Mucosa of stomach (tissue), 1 donor: ENCODE measurements around the gene CLTB.
"Not testable (repeated sequence)": the region's sequence is repeated elsewhere in the genome, so short reads cannot be mapped to it uniquely, and the experiment has no call there.

ENCODE experiments used
- H3K27me3 ChIP-seq: one replicate; pipeline ENCODE4 v1.7.0; 2013; ENCODE audit warnings: mild to moderate bottlenecking, low read length; ENCODE audit not compliant: control insufficient read depth, insufficient read depth
- H3K36me3 ChIP-seq: one replicate; pipeline ENCODE4 v1.7.0; 2013; ENCODE audit warnings: low read length; ENCODE audit not compliant: control insufficient read depth, insufficient read depth
- H3K4me1 ChIP-seq: one replicate; pipeline ENCODE4 v1.7.0; 2013; ENCODE audit warnings: mild to moderate bottlenecking, low read length; ENCODE audit not compliant: control insufficient read depth, insufficient read depth
- H3K4me3 ChIP-seq: one replicate; pipeline ENCODE4 v1.7.0; 2013; ENCODE audit warnings: low read length
- H3K9ac ChIP-seq: one replicate; pipeline ENCODE4 v1.7.0; 2013; ENCODE audit warnings: mild to moderate bottlenecking, low read length, moderate library complexity
- H3K9me3 ChIP-seq: one replicate; pipeline ENCODE4 v1.7.0; 2013; ENCODE audit warnings: mild to moderate bottlenecking, low read length, moderate library complexity; ENCODE audit not compliant: control insufficient read depth
- donor health status: Pancreatic carcinoma.

Gene CLTB

GRCh38 chr5:176444742-176445141 is 28.4 kb upstream of the CLTB start:
- Histone ChIP-seq H3K36me3 (no peaks in the 10 kb centered on the region), H3K27me3 (no peaks in the 10 kb centered on the region), H3K4me3 (no peak overlapping the region), H3K9ac (no peak overlapping the region), H3K4me1 (peaks cover 4% of the 10 kb centered on the region), H3K9me3 (no peaks in the 10 kb centered on the region)

- H3K9me3 ChIP-seq, H3K36me3 ChIP-seq, H3K27me3 ChIP-seq, H3K4me3 ChIP-seq, H3K9ac ChIP-seq, H3K4me1 ChIP-seq: not testable (repeated sequence)
Measured at GRCh38 chr5:176442911-176443310, 26.6 kb upstream of the CLTB start.

- Histone ChIP-seq H3K4me1 (peaks cover 1% of the 10 kb centered on the region), H3K9me3 (no peaks in the 10 kb centered on the region), H3K9ac (no peak overlapping the region), H3K27me3 (no peaks in the 10 kb centered on the region), H3K36me3 (no peaks in the 10 kb centered on the region), H3K4me3 (no peak overlapping the region)
Measured at GRCh38 chr5:176441921-176442323, 25.6 kb upstream of the CLTB start.

- no peaks in the 10 kb centered on the region for H3K4me1 ChIP-seq
- no peak overlapping the region for H3K9ac ChIP-seq
- no peaks in the 10 kb centered on the region for H3K36me3 ChIP-seq
- H3K27me3 ChIP-seq: no peaks in the 10 kb centered on the region
- no peaks in the 10 kb centered on the region for H3K9me3 ChIP-seq
- H3K4me3 ChIP-seq: no peak overlapping the region
Measured at GRCh38 chr5:176440927-176441706, 24.8 kb upstream of the CLTB start.

GRCh38 chr5:176438959-176439757 is 22.8 kb upstream of the CLTB start:
- no peaks in the 10 kb centered on the region for H3K4me1 ChIP-seq
- H3K27me3 ChIP-seq: no peaks in the 10 kb centered on the region

GRCh38 chr5:176436656-176437055 is 20.3 kb upstream of the CLTB start:
- H3K9me3 ChIP-seq: no peaks in the 10 kb centered on the region
- H3K36me3 ChIP-seq: no peaks in the 10 kb centered on the region
- no peaks in the 10 kb centered on the region for H3K4me1 ChIP-seq
- H3K4me3 ChIP-seq: no peak overlapping the region
- H3K27me3 ChIP-seq: no peaks in the 10 kb centered on the region
- H3K9ac ChIP-seq: no peak overlapping the region

More at GRCh38 chr5:176438959-176439757, 22.8 kb upstream of the CLTB start:
- no peaks in the 10 kb centered on the region for H3K9me3 ChIP-seq
- H3K4me3 ChIP-seq: no peak overlapping the region
- no peaks in the 10 kb centered on the region for H3K36me3 ChIP-seq
- H3K9ac ChIP-seq: no peak overlapping the region

GRCh38 chr5:176432707-176433106 is 16.4 kb upstream of the CLTB start:
- no peaks in the 10 kb centered on the region for H3K9me3 ChIP-seq
- H3K36me3 ChIP-seq: no peaks in the 10 kb centered on the region
- H3K9ac ChIP-seq: no peak overlapping the region
- H3K4me3 ChIP-seq: no peak overlapping the region
- H3K4me1 ChIP-seq: no peaks in the 10 kb centered on the region
- H3K27me3 ChIP-seq: no peaks in the 10 kb centered on the region

GRCh38 chr5:176429972-176430371 is 13.6 kb upstream of the CLTB start:
- Histone ChIP-seq H3K9me3 (no peaks in the 10 kb centered on the region), H3K4me1 (no peaks in the 10 kb centered on the region), H3K9ac (no peak overlapping the region), H3K36me3 (no peaks in the 10 kb centered on the region), H3K4me3 (no peak overlapping the region), H3K27me3 (no peaks in the 10 kb centered on the region)

GRCh38 chr5:176427971-176428370 is 11.6 kb upstream of the CLTB start:
- H3K36me3 ChIP-seq: no peaks in the 10 kb centered on the region
- H3K27me3 ChIP-seq: no peaks in the 10 kb centered on the region
- H3K4me3 ChIP-seq: no peak overlapping the region
- no peaks in the 10 kb centered on the region for H3K9me3 ChIP-seq
- H3K9ac ChIP-seq: no peak overlapping the region
- H3K4me1 ChIP-seq: no peaks in the 10 kb centered on the region

GRCh38 chr5:176426876-176427275 is 10.5 kb upstream of the CLTB start:
- Histone ChIP-seq H3K9ac (no peak overlapping the region), H3K9me3 (no peaks in the 10 kb centered on the region), H3K27me3 (no peaks in the 10 kb centered on the region), H3K4me1 (no peaks in the 10 kb centered on the region), H3K36me3 (no peaks in the 10 kb centered on the region), H3K4me3 (no peak overlapping the region)

- H3K36me3 ChIP-seq: no peaks in the 10 kb centered on the region
- H3K9me3 ChIP-seq: no peaks in the 10 kb centered on the region
- H3K9ac ChIP-seq: no peak overlapping the region
- no peak overlapping the region for H3K4me3 ChIP-seq
- no peaks in the 10 kb centered on the region for H3K4me1 ChIP-seq
- no peaks in the 10 kb centered on the region for H3K27me3 ChIP-seq
Measured at GRCh38 chr5:176425791-176426190, 9.5 kb upstream of the CLTB start.

- H3K27me3 ChIP-seq: no peaks in the 10 kb centered on the region
- H3K36me3 ChIP-seq: no peaks in the 10 kb centered on the region
- no peaks in the 10 kb centered on the region for H3K4me1 ChIP-seq
- H3K4me3 ChIP-seq: no peak overlapping the region
- no peak overlapping the region for H3K9ac ChIP-seq
- H3K9me3 ChIP-seq: no peaks in the 10 kb centered on the region
Measured at GRCh38 chr5:176425138-176425537, 8.8 kb upstream of the CLTB start.
